Measurements from ENCODE around the gene PTPRJ. TPM values are rescaled to one million over a fixed set of nuclear protein-coding genes. Genes with fewer than 3 reads are reported as not detected.
"Not testable (repeated sequence)": the region's sequence is repeated elsewhere in the genome, so short reads cannot be mapped to it uniquely, and the experiment has no call there.

PTPRJ gene
- total and polyA plus RNA-seq, 5 experiments from 2014 or later, result 4.3 to 23.7 (median 10.2) TPM

DNA sequence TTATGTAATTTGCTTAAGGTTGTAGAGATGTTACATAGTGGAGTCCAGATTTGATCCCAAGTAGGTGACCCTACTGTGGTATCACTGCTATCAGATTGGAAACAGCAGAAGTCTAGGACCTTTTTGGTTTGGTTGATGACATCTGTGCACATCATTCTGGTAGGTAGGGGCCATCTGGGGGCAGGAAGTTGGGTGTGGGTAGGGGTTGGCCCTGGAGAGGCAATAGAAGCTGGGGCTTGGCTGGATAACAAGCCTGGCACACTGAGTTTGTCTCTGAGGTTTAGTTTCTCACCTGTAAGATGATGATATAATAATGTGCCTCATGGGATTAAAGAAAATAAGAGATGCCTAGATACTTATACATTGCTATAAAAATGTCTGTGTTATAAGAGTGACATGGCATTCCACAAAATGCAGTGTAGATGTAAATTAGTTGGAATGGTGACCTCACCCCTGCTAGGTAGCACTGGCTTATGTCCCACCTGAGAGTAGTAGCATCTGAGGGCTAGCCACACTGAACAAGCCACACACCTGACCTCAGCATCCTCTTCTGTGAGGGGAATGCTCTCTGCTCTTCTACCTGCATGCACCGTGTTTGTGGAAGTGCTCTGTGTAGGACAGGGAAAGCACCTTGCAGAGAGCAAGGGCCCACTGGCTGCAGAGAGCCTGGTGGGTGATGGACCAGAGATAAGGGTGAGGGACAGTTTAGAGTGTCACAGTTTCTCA lies 36.9 kb downstream of the PTPRJ start:
- POLR2A ChIA-PET, result interaction anchor here (1.1 to 4.3 kb wide), 7 partner anchors 9 to 39 kb away, joined by 3 to 22 read pairs (median 4); no protein-coding TSS in a partner anchor
- DNase-seq, result peak in 5 of 10 donors; percentile 31 to 60 (median 47)
- H3K9me3 Mint-ChIP-seq, result no peaks in the 10 kb centered on the region

DNA sequence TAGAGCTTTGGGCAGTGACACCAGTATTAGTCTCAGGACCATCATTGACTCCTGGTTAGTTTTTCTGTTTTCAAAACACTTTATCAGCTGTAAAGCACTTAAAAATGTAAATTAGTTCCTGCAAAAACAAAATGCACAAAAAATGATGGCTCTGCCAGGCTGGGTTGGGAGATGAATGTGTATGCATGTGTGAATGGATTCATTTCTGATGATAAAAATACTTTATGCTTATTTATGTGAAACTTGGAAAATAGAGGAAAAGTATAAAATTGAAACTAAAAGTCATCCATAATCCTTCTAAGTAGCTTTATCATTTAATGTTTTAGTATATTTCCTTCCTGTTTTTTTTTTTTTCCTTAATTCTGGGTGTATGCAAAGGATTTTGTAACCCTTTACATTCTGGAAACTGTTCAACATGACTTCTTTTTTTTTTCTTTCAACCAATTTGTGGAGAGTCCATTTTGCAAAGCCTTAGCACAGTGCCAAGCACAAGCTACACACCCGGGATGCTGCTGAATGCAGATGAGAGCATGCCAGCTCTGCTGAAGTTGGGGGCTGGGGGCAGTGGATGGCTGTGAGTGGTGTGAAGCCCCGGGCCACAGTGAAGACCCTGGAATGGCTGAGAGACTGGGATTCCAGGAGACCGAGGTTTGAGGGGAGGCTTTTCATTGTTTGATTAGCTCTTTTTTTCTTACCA lies 37.6 kb downstream of the PTPRJ start:
- H3K27ac Mint-ChIP-seq, result peak overlapping the region; percentile 20 to 92 (median 82)
- peaks cover 34 to 93% (median 68%) of the 10 kb centered on the region in 4 donors for H3K4me1 Mint-ChIP-seq
- H3K36me3 Mint-ChIP-seq, result no peaks in the 10 kb centered on the region
- H3K9me3 Mint-ChIP-seq, result no peaks in the 10 kb centered on the region
- H3K4me3 Mint-ChIP-seq, result peak overlapping the region in 5 of 10 donors; percentile 4 to 48 (median 33)
- ATAC-seq (no peak), DNase-seq (no peak)
- POLR2A ChIA-PET, result interaction anchor here (0.8 to 4.3 kb wide), 7 partner anchors 8 to 38 kb away, joined by 3 to 22 read pairs (median 4); no protein-coding TSS in a partner anchor
- no peaks in the 10 kb centered on the region for H3K27me3 Mint-ChIP-seq

More for the DNA sequence above, 36.9 kb downstream of the PTPRJ start:
- peaks cover 33 to 93% (median 69%) of the 10 kb centered on the region in 4 donors for H3K4me1 Mint-ChIP-seq
- peak overlapping the region in 9 of 10 donors; percentile 15 to 65 (median 31) for H3K4me3 Mint-ChIP-seq
- ATAC-seq, result peak; percentile 54 to 85
- H3K27ac Mint-ChIP-seq, result peak overlapping the region; percentile 57 to 92 (median 88)
- no peaks in the 10 kb centered on the region for H3K36me3 Mint-ChIP-seq
- no peaks in the 10 kb centered on the region for H3K27me3 Mint-ChIP-seq

DNA sequence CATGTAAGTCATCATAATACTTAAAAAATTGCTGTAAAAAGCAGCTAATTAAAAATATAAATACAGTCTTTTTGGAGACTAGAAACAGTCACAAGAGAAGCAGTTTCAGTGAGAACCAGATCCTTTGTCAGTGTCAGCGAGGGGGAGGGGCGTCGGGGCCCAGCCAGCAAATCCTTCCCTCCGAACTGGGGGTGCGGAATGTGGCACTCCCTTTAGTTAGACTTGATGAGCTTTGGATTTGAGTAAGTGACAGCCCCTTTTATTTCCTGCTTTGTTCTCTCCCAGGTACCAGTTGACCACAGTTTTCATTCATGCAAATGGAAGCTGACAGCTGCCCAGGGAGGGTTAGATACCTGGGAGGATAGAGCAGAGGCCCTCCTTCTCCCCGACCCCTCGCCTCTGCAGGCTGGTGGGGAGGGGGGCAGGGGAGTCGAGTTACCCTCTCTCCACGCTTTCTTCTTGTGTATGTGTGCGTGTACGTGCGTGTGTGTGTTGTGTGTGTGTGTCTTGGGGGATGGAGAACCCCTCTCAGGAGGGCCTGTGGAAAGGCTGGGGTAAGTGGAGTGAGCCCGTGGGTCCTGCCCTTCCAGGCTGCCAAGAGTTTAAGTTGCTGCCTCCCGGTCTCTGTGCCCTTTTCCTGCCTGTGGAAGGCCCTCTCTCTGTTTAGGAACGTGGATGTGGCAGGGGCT lies 38.3 kb downstream of the PTPRJ start:
- Mint-ChIP-seq H3K9me3 (no peaks in the 10 kb centered on the region), H3K4me3 (peak overlapping the region in 2 of 10 donors; percentile 15 to 59), H3K27ac (peak overlapping the region in 9 of 10 donors; percentile 9 to 92 (median 75)), H3K27me3 (no peaks in the 10 kb centered on the region), H3K36me3 (no peaks in the 10 kb centered on the region), H3K4me1 (peaks cover 28 to 90% (median 61%) of the 10 kb centered on the region in 4 donors)
- ATAC-seq (no peak), DNase-seq (no peak)
- POLR2A ChIA-PET, result interaction anchor here (0.8 to 4.3 kb wide), 5 partner anchors 12 to 37 kb away, joined by 3 to 22 read pairs (median 4); no protein-coding TSS in a partner anchor

DNA sequence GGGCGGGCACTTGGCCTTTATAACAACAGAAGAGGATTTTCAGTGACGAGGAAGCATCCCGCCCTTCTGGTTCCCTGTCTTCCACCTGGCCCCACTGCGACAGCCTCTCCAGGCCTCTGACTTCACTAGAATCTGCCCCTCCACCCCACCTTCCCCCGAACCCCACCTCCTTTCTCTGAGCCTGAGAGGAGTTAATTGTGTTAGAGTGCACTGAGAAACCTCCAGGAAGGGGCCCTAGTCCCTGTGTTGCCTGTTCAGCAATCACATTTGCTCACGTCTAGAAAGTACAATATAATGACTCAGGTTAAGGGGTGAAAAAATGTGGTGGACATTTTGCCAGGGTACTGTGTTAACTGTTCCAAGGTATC lies 38.8 kb downstream of the PTPRJ start:
- DNase-seq, result no peak
- Mint-ChIP-seq H3K4me3 (peak overlapping the region in 2 of 10 donors; percentile 15 to 59), H3K27me3 (no peaks in the 10 kb centered on the region), H3K4me1 (peaks cover 24 to 88% (median 56%) of the 10 kb centered on the region in 4 donors), H3K36me3 (no peaks in the 10 kb centered on the region), H3K9me3 (no peaks in the 10 kb centered on the region), H3K27ac (peak overlapping the region in 7 of 10 donors; percentile 9 to 91 (median 67))
- POLR2A ChIA-PET, result interaction anchor here (1.2 to 1.7 kb wide), 3 partner anchors 20 to 37 kb away, joined by 3 to 4 read pairs (median 3); no protein-coding TSS in a partner anchor
- ATAC-seq, result no peak

DNA sequence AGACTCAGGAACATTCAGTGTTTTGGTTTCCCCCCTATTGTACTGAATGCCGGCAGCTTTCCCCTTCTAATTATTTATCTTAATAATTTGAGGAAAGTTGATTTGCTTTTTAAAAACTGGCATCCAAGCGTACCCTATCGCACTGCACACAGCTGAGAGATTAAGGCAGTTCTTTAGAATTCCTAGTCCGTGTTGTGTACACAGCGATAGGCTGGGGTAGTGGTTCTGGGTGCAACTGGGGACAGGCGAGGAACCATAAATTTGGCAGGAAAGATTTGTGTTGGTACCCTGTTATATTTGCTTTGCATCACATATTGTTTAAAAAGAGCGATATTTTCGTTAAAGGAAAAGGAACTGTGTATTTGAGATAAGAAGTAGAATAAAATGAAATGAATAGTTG lies 39.2 kb downstream of the PTPRJ start:
- Mint-ChIP-seq H3K4me1 (peaks cover 24 to 89% (median 54%) of the 10 kb centered on the region in 4 donors), H3K4me3 (peak overlapping the region in 1 of 10 donors; percentile 57), H3K9me3 (no peaks in the 10 kb centered on the region), H3K27ac (peak overlapping the region in 6 of 10 donors; percentile 50 to 91 (median 72)), H3K36me3 (no peaks in the 10 kb centered on the region), H3K27me3 (no peaks in the 10 kb centered on the region)
- DNase-seq, result no peak
- POLR2A ChIA-PET, result interaction anchor here (1.2 to 1.3 kb wide), 2 partner anchors 32 to 37 kb away, joined by 3 read pairs; no protein-coding TSS in a partner anchor
- no peak for ATAC-seq

DNA sequence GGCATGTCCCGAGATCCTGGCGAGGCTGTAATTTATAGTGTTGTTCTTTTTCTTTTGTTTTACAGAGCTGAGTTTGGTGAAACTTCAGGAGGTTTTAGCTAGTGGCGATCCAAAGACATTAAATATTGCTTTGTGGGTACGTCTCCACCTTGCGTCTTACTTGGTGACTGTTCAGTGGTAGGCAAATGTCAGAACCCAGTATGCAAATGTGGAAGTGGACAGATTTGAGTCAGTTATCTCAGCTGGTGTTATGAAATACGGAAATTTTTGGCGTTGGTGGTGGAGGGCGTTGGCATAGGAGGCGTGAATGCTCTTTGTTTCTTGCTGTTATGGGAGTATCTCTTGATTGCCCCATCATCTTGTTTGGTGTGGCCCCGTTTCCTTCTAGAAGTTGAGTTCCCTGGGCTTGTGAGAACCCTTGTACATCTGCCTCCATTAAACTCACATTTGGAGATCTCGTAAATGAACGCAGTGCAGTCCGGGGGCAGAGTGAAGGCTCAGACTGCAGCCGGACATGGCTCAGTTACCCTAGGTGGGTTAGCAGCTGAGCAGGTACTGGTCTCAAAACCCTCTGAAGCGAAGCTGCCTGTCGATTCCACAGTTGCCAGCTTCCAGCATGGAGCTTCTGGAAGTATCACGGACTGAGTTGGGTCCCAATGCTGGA lies 39.9 kb downstream of the PTPRJ start:
- DNase-seq, result no peak
- H3K27me3 Mint-ChIP-seq, result no peaks in the 10 kb centered on the region
- peaks cover 24 to 89% (median 51%) of the 10 kb centered on the region in 4 donors for H3K4me1 Mint-ChIP-seq
- peak overlapping the region in 3 of 10 donors; percentile 1 to 57 (median 2) for H3K4me3 Mint-ChIP-seq
- no peaks in the 10 kb centered on the region for H3K9me3 Mint-ChIP-seq
- H3K27ac Mint-ChIP-seq, result peak overlapping the region in 5 of 10 donors; percentile 46 to 89 (median 50)
- no peak for ATAC-seq
- no peaks in the 10 kb centered on the region for H3K36me3 Mint-ChIP-seq
- POLR2A ChIA-PET, result interaction anchor here (1.3 kb wide), 1 partner anchor 36 kb away, joined by 3 read pairs; no protein-coding TSS in a partner anchor

DNA sequence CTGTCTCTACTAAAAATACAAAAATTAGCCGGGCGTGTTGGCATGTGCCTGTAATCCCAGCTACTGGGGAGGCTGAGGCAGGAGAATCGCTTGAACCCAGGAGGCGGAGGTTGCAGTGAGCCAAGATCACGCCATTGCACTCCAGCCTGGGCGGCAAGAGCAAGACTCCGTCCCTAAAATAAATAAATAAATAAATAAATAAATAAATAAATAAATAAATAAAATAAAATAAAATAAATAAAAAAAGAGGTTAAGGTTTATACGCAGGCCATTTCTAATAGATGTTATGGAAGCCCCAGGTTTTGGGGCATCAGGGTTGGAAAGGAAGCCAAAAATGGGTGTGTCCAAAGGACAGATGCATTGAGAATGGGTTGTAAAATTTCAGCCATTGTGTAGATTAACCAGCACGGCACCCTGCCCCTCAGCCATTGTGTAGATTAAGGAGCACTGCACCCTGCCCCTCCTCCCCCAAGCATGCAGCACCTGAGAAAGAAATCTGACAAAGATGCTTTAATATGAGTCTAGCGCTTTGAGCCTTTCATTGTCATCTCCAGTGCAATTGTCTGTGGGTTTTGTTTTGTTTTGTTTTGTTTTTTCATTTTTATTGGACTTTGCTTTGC lies 41.0 kb downstream of the PTPRJ start:
- POLR2A ChIA-PET, DNase-seq, H3K27me3 Mint-ChIP-seq: not testable (repeated sequence)

DNA sequence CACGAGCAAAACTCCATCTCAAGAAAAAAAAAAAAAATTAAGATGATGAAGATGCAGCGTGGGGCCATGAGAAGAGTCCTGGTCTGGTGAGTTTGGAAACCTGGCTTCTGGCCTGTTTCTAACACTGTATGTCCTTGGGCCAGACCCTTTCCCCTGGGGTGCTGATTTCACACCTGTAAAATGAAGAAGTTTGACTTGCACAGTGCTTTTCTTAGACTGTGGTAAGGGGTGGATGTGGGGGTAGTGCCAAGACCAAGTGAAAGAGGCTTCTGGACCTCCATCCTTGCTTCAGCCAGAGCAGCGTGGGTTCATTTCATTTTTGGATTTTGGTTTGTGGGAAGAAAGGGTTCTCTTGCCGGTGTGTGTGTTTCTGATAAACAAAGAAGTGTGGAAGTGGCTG lies 42.1 kb downstream of the PTPRJ start:
- peaks cover 21 to 78% (median 41%) of the 10 kb centered on the region in 4 donors for H3K4me1 Mint-ChIP-seq
- ATAC-seq (no peak), DNase-seq (no peak)
- H3K9me3 Mint-ChIP-seq, result no peaks in the 10 kb centered on the region
- no peaks in the 10 kb centered on the region for H3K27me3 Mint-ChIP-seq
- H3K4me3 Mint-ChIP-seq, result peak overlapping the region in 1 of 10 donors; percentile 8
- POLR2A ChIA-PET, result interaction anchor here (1.2 kb wide), 1 partner anchor 11 kb away, joined by 4 read pairs; no protein-coding TSS in a partner anchor
- peak overlapping the region in 6 of 10 donors; percentile 1 to 77 (median 7) for H3K27ac Mint-ChIP-seq
- no peaks in the 10 kb centered on the region for H3K36me3 Mint-ChIP-seq

More for the DNA sequence above, 41.0 kb downstream of the PTPRJ start:
- not testable (repeated sequence) for ATAC-seq, H3K4me3 Mint-ChIP-seq, H3K9me3 Mint-ChIP-seq, H3K36me3 Mint-ChIP-seq
- peaks cover 28 to 89% (median 49%) of the 10 kb centered on the region in 4 donors for H3K4me1 Mint-ChIP-seq
- peak overlapping the region in 1 of 10 donors; percentile 89 for H3K27ac Mint-ChIP-seq

DNA sequence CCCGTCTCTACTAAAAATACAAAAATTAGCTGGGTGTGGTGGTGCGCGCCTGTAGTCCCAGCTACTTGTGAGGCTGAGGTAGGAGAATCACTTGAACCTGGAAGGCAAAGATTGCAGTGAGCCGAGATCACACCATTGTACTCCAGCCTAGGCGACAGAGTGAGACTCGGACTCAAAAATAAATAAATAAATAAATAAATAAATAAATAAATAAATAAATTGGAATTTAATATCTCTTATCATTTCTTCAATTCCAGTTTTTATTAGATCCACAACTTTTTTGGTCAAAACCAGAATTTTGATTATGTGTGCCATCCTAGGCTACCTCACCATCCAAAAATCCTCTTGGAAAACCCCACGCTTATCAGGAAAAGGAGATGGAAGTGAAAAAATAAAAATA lies 43.2 kb downstream of the PTPRJ start:
- H3K9me3 Mint-ChIP-seq, ATAC-seq, DNase-seq, H3K36me3 Mint-ChIP-seq, H3K4me3 Mint-ChIP-seq, H3K27me3 Mint-ChIP-seq: not testable (repeated sequence)
- Mint-ChIP-seq H3K27ac (peak overlapping the region in 2 of 10 donors; percentile 32 to 62), H3K4me1 (peaks cover 17 to 73% (median 36%) of the 10 kb centered on the region in 4 donors)
- POLR2A ChIA-PET, result interaction anchor here (1.2 kb wide), 1 partner anchor 12 kb away, joined by 4 read pairs; no protein-coding TSS in a partner anchor

DNA sequence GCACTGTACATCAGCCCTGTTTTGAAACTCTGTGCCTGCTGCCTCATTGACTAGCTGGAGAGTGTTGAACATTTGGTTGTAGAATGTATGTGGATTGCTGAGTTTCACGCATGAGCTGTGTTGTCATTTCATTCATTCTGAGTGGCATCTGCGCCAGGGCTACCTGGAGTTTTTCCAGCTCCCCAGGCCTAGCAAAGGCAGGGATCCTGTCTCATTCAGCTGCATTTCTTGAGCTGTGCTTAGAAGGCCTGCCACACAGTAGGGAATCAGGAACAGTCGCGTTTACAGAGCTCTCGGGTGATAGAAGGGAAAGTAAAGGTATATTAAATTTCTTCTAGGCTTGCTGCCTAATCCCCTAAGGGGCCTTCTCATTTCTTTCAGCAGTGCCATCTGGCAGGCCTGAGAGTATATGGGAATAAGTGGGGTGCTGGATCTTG lies 44.3 kb downstream of the PTPRJ start:
- no peaks in the 10 kb centered on the region for H3K9me3 Mint-ChIP-seq
- H3K36me3 Mint-ChIP-seq, result no peaks in the 10 kb centered on the region
- no peak overlapping the region for H3K4me3 Mint-ChIP-seq
- peak overlapping the region in 4 of 10 donors; percentile 55 to 62 (median 58) for H3K27ac Mint-ChIP-seq
- POLR2A ChIA-PET, result interaction anchor here (0.6 to 1.2 kb wide), 3 partner anchors 14 to 76 kb away, joined by 3 to 6 read pairs (median 3); no protein-coding TSS in a partner anchor
- DNase-seq, result no peak
- peaks cover 18 to 73% (median 39%) of the 10 kb centered on the region in 4 donors for H3K4me1 Mint-ChIP-seq
- H3K27me3 Mint-ChIP-seq, result no peaks in the 10 kb centered on the region
- no peak for ATAC-seq

Measured in naive thymus-derived CD8-positive, alpha-beta T cell (primary cell).